HepG2 (cell line): ENCODE results near the gene H19. TPM values are rescaled to one million over a fixed set of nuclear protein-coding genes. Genes with fewer than 3 reads are reported as not detected.

Source experiments
- ATAC-seq: fragments of 200-7000 bp; cut with Tn5 transposase; 3 replicates; pipeline ENCODE4 v1.9.1; 2020; ENCODE audit warnings: mild to moderate bottlenecking, moderate library complexity
- BruUV-seq: library from RNA; stranded (reverse); fragments of 400-500 nt; replicated peaks from 2 replicates; lab custom pipeline; 2021; lab: Mats Ljungman, UMichigan
- CTCF ChIA-PET: fragments of 300-600 bp; formaldehyde crosslinking; extraction: SDS; loops from one replicate; lab custom pipeline; 2021; ENCODE audit warnings: low total read pairs, inconsistent platforms, low intra/inter-chr PET ratio; lab: Yijun Ruan, JAX
- POLR2A ChIA-PET: fragments of 350-600 bp; sonication (Branson Sonifier 250); formaldehyde crosslinking; loops from one replicate; lab custom pipeline; 2020; ENCODE audit warnings: antibody characterized with exemption, inconsistent platforms; lab: Yijun Ruan, JAX
- DNase-seq: peaks from one replicate; pipeline ENCODE4 v3.0.0-alpha.2; 2015; ENCODE audit warnings: low spot score
- FAIRE-seq: peaks from 3 replicates; lab custom pipeline; 2011; peaks lifted over from hg19 to GRCh38; lab: Jason Lieb, UNC
- H2AFZ ChIP-seq: one replicate; pipeline ENCODE4 v1.6.1; 2011; ENCODE audit warnings: low read length, inconsistent platforms
- H3K27ac ChIP-seq: fragments of 300-600 bp; 3 replicates; pipeline ENCODE4 v1.8.0; 2011; ENCODE audit warnings: mixed run types, mild to moderate bottlenecking, mixed read lengths, low read length, inconsistent platforms; ENCODE audit not compliant: insufficient read depth; ENCODE audit errors: extremely low read length
- H3K27me3 ChIP-seq, 2 experiments: fragments of 200-600 bp in 1 of 2; 2 replicates in 1 of 2; 3 replicates in 1 of 2; pipeline versions ENCODE4 v1.6.0 to v1.8.0; 2011; ENCODE audit warnings: low read length in 2 of 2, mild to moderate bottlenecking in 2 of 2, moderate library complexity in 2 of 2, inconsistent platforms in 1 of 2; ENCODE audit not compliant: insufficient read depth in 2 of 2, control insufficient read depth in 1 of 2
- H3K36me3 ChIP-seq, 2 experiments: fragments of 200-600 bp in 1 of 2; replicated peaks in 1 of 2; 2 replicates in 1 of 2; 3 replicates in 1 of 2; pipeline versions ENCODE4 v1.5.1 to v1.8.0; 2011; ENCODE audit warnings: low read length in 2 of 2, inconsistent platforms in 1 of 2; ENCODE audit not compliant: insufficient read depth in 2 of 2, control insufficient read depth in 1 of 2
- H3K4me1 ChIP-seq: 2 replicates; pipeline ENCODE4 v1.5.1; 2012; ENCODE audit warnings: low read length, inconsistent platforms; ENCODE audit not compliant: insufficient read depth
- H3K4me2 ChIP-seq: 2 replicates; pipeline ENCODE4 v1.6.0; 2011; ENCODE audit warnings: low read depth, low read length, inconsistent platforms
- H3K4me3 ChIP-seq, 3 experiments: fragments of 200-600 bp in 1 of 3; sonication (generic), shearing (Covaris generic) in 1 of 3; replicated peaks in 1 of 3; 2 replicates each; pipeline ENCODE4 v1.5.1; 2011 to 2016; ENCODE audit warnings: low read length in 3 of 3, inconsistent platforms in 2 of 3, low read depth in 2 of 3, mild to moderate bottlenecking in 2 of 3, control low read depth in 1 of 3, mixed read lengths in 1 of 3; ENCODE audit not compliant: insufficient read depth in 1 of 3
- H3K79me2 ChIP-seq: one replicate; pipeline ENCODE4 v1.6.1; 2011; ENCODE audit warnings: low read length, inconsistent platforms; ENCODE audit not compliant: insufficient read depth
- H3K9ac ChIP-seq: 2 replicates; pipeline ENCODE4 v1.6.0; 2011; ENCODE audit warnings: mild to moderate bottlenecking, low read depth, low read length, inconsistent platforms; ENCODE audit not compliant: insufficient read depth
- H3K9me3 ChIP-seq: 2 replicates; pipeline ENCODE4 v1.5.1; 2012; ENCODE audit warnings: mild to moderate bottlenecking, low read length
- H4K20me1 ChIP-seq: 2 replicates; pipeline ENCODE4 v1.6.0; 2011; ENCODE audit warnings: inconsistent platforms, mild to moderate bottlenecking, low read length, moderate library complexity; ENCODE audit not compliant: insufficient read depth
- ADNP ChIP-seq: sonication (generic); formaldehyde crosslinking; IDR thresholded peaks from 2 replicates; pipeline ENCODE4 v1.4.0; 2020; ENCODE audit warnings: missing genetic modification reagents
- CREB3 ChIP-seq: sonication (generic); formaldehyde crosslinking; IDR thresholded peaks from 2 replicates; pipeline ENCODE4 v1.5.0; 2020; ENCODE audit warnings: missing genetic modification reagents
- E2F2 ChIP-seq: sonication (generic); formaldehyde crosslinking; IDR thresholded peaks from 2 replicates; pipeline ENCODE4 v1.4.0; 2020; ENCODE audit warnings: missing genetic modification reagents, borderline replicate concordance
- NRL ChIP-seq: sonication (generic); formaldehyde crosslinking; IDR thresholded peaks from 2 replicates; pipeline ENCODE4 v1.5.0; 2020; ENCODE audit warnings: missing genetic modification reagents, mild to moderate bottlenecking, moderate library complexity, borderline replicate concordance
- PBX3 ChIP-seq: sonication (generic); formaldehyde crosslinking; IDR thresholded peaks from 2 replicates; pipeline ENCODE4 v1.8.1; 2023; ENCODE audit warnings: missing genetic modification reagents, inconsistent platforms, borderline replicate concordance
- SRSF1 ChIP-seq: fragments of 200-400 bp; formaldehyde crosslinking; optimal IDR thresholded peaks from 2 replicates; pipeline ENCODE3; 2017; ENCODE audit warnings: mild to moderate bottlenecking, low read depth, low read length, moderate library complexity
- TBX2 ChIP-seq: sonication (generic); formaldehyde crosslinking; IDR thresholded peaks from 2 replicates; pipeline ENCODE4 v1.5.0; 2020; ENCODE audit warnings: missing genetic modification reagents, mild to moderate bottlenecking, borderline replicate concordance
- TOE1 ChIP-seq: sonication (generic); formaldehyde crosslinking; IDR thresholded peaks from 2 replicates; pipeline ENCODE4 v1.4.0; 2020; ENCODE audit warnings: mild to moderate bottlenecking, missing genetic modification reagents
- ZNF503 ChIP-seq: sonication (generic); formaldehyde crosslinking; IDR thresholded peaks from 2 replicates; pipeline ENCODE4 v1.4.0; 2020; ENCODE audit warnings: missing genetic modification reagents
- ZNF768 ChIP-seq: sonication (generic); formaldehyde crosslinking; IDR thresholded peaks from 2 replicates; pipeline ENCODE4 v1.4.0; 2020; ENCODE audit warnings: missing genetic modification reagents
- WGBS: methylation state at CpG from one replicate; pipeline ENCODE4 v1.1.6; 2017; ENCODE audit warnings: low lambda C conversion rate; 5-methylcytosine and 5-hydroxymethylcytosine counted together
- in situ Hi-C: cut with HindIII; loops from 2 replicates; pipeline ENCODE4 v1.10.0; 2017; ENCODE audit warnings: low pct_unique_long_range_greater_than_20kb; ENCODE audit not compliant: extremely low pct_ligation_motif_present
- intact Hi-C: fragments of 100-400 bp; cut with micrococcal nuclease; formaldehyde crosslinking; loops from one replicate; pipeline ENCODE4 v1.10.0; 2022; ENCODE audit not compliant: unreplicated experiment
- polyA plus RNA-seq, 8 experiments: library from polyadenylated mRNA; depleted of rRNA in 3 of 8; stranded (reverse) in 7 of 8; unstranded in 1 of 8; fragments of >200 nt; fragmentation: Illumina TruSeq in 4 of 8; extraction: Trizol in 4 of 8; gene quantifications; 2 replicates each; pipeline versions ENCODE4 v1.2.1 to v1.2.3, GENCODE V29; 2011 to 2016; ENCODE audit warnings: low read depth in 4 of 8, missing spikeins in 1 of 8, mixed read lengths in 1 of 8; ENCODE audit not compliant: insufficient read depth in 1 of 8
- total RNA-seq, 5 experiments: library from RNA; depleted of rRNA; stranded (reverse); fragments of >200 nt; fragmentation: Illumina TruSeq; extraction: Trizol; gene quantifications; 2 replicates each; pipeline ENCODE4 v1.2.3, GENCODE V29; 2016; ENCODE audit warnings: low read depth in 1 of 5

Gene H19
- total and polyA plus RNA-seq, 2 of the 13 experiments (the other 11 are each of a cell fraction or from before 2014, with no cell fraction given), result 1.2 to 2.4 TPM

- FAIRE-seq, result peak; percentile 80
- BruUV-seq, result TSS peak; percentile 82
Measured at GRCh38 chr11:1982873-1983600, 14.6 kb downstream of the H19 start.

More at GRCh38 chr11:1982873-1983600, 14.6 kb downstream of the H19 start:
- no peak overlapping the region for H3K9ac ChIP-seq
- H3K4me3 ChIP-seq, result no peak overlapping the region
- H3K27ac ChIP-seq, result peak overlapping the region; percentile 55
- no peaks in the 10 kb centered on the region for H3K79me2 ChIP-seq
- no peaks in the 10 kb centered on the region for H3K27me3 ChIP-seq
- H4K20me1 ChIP-seq, result no peaks in the 10 kb centered on the region
- POLR2A ChIA-PET, result interaction anchor here (1.0 to 26.2 kb wide), 17 partner anchors 4 to 291 kb away, joined by 3 to 720 read pairs (median 6); partner anchors contain the start of genes IGF2 and MRPL23
- intact Hi-C loops, result no loop called here
- H3K9me3 ChIP-seq, result no peaks in the 10 kb centered on the region
- in situ Hi-C loops, result no loop called here
- H2AFZ ChIP-seq, result no peak overlapping the region
- WGBS, result no CpG with 5 or more reads among the region's 26 CpGs
- no peak for TF ChIP-seq ZNF503
- TF ChIP-seq SRSF1, result no peak
- no peak for TF ChIP-seq ADNP
- TF ChIP-seq E2F2 (CRISPR knock-in tag), result no peak
- TF ChIP-seq CREB3 (CRISPR knock-in tag), result no peak
- no peak for TF ChIP-seq ZNF768 (CRISPR knock-in tag)
- no peak for TF ChIP-seq TBX2 (CRISPR knock-in tag)
- no peak for TF ChIP-seq NRL (CRISPR knock-in tag)
- no peak for TF ChIP-seq PBX3
- no peak for TF ChIP-seq TOE1 (CRISPR knock-in tag)
- TF ChIP-seq, all 625 proteins: peak for 0
- no peak for DNase-seq
- H3K36me3 ChIP-seq, result no peaks in the 10 kb centered on the region
- H3K4me1 ChIP-seq, result no peaks in the 10 kb centered on the region
- CTCF ChIA-PET, result no interaction called here
- no peak overlapping the region for H3K4me2 ChIP-seq
- peak; percentile 57 for ATAC-seq
